22Rv1 (cell line): Measurements from ENCODE around the gene NUP93.

Source experiments
- ZFX ChIP-seq: fragments of 450-650 bp; IDR thresholded peaks from 2 replicates; pipeline ENCODE4 v1.6.1; 2017; ENCODE audit warnings: antibody characterized with exemption, borderline replicate concordance
- TF ChIP-seq, protein P1 (sequence below): fragments of 450-650 bp; IDR thresholded peaks from 2 replicates; pipeline ENCODE4 v1.5.1; 2017; ENCODE audit warnings: mild to moderate bottlenecking

DNA sequence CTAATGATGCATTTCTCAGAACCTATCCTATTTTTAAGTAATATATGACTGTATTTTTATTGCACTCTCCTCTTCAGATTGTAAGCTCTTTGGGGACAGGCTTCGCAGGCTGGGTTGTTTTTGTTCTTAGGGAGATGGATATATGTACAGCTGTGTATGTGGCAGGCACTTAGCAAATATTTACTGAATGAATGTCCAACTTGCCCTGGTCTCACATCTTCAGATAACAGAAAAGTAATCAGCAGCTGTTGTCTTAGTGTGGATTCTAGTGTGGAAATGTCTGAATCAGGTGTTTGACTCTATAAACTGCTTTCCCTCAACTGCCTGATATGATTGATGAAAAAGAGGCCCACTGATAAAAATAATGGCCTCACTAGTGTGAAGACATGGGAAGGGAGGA lies 88.0 kb downstream of the NUP93 start:
- TF ChIP-seq, protein P1, sequence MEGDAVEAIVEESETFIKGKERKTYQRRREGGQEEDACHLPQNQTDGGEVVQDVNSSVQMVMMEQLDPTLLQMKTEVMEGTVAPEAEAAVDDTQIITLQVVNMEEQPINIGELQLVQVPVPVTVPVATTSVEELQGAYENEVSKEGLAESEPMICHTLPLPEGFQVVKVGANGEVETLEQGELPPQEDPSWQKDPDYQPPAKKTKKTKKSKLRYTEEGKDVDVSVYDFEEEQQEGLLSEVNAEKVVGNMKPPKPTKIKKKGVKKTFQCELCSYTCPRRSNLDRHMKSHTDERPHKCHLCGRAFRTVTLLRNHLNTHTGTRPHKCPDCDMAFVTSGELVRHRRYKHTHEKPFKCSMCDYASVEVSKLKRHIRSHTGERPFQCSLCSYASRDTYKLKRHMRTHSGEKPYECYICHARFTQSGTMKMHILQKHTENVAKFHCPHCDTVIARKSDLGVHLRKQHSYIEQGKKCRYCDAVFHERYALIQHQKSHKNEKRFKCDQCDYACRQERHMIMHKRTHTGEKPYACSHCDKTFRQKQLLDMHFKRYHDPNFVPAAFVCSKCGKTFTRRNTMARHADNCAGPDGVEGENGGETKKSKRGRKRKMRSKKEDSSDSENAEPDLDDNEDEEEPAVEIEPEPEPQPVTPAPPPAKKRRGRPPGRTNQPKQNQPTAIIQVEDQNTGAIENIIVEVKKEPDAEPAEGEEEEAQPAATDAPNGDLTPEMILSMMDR, result no peak
- TF ChIP-seq ZFX, result no peak
